Measurements from ENCODE around the gene PSMD11. TPM values are rescaled to one million over a fixed set of nuclear protein-coding genes. Genes with fewer than 3 reads are reported as not detected.

Gene PSMD11
- total RNA-seq, 1 donor from 2014 or later = 110 TPM

GRCh38 chr17:32485261-32486110 lies 41.2 kb downstream of the PSMD11 start:
- no peak for TF ChIP-seq CTCF (IDR thresholded peaks at IDR 0.05; ENCODE audit: unreplicated experiment)
- Mint-ChIP-seq H3K4me1 (ENCODE audit: unreplicated experiment) (peaks cover 10% of the 10 kb centered on the region), H3K27ac (ENCODE audit: unreplicated experiment) (no peak overlapping the region), H3K36me3 (ENCODE audit: low read depth, unreplicated experiment) (peaks cover 16% of the 10 kb centered on the region), H3K4me3 (ENCODE audit: unreplicated experiment) (peak overlapping the region; percentile 84), H3K27me3 (ENCODE audit: unreplicated experiment) (peaks cover 11% of the 10 kb centered on the region), H3K9me3 (ENCODE audit: unreplicated experiment) (no peaks in the 10 kb centered on the region)
- DNase-seq (ENCODE audit: low spot score) = no peak

- peak; percentile 70 for DNase-seq (ENCODE audit: low spot score)
- H3K27me3 Mint-ChIP-seq (ENCODE audit: unreplicated experiment) = peaks cover 11% of the 10 kb centered on the region
- H3K9me3 Mint-ChIP-seq (ENCODE audit: unreplicated experiment) = no peaks in the 10 kb centered on the region
- TF ChIP-seq CTCF (IDR thresholded peaks at IDR 0.05; ENCODE audit: unreplicated experiment) = no peak
- no peak overlapping the region for H3K27ac Mint-ChIP-seq (ENCODE audit: unreplicated experiment)
- peaks cover 13% of the 10 kb centered on the region for H3K36me3 Mint-ChIP-seq (ENCODE audit: low read depth, unreplicated experiment)
- H3K4me1 Mint-ChIP-seq (ENCODE audit: unreplicated experiment) = peaks cover 10% of the 10 kb centered on the region
- peak overlapping the region; percentile 84 for H3K4me3 Mint-ChIP-seq (ENCODE audit: unreplicated experiment)
Measured at GRCh38 chr17:32486111-32486700, 41.9 kb downstream of the PSMD11 start.

- Mint-ChIP-seq H3K4me1 (ENCODE audit: unreplicated experiment) (peaks cover 10% of the 10 kb centered on the region), H3K9me3 (ENCODE audit: unreplicated experiment) (no peaks in the 10 kb centered on the region), H3K27ac (ENCODE audit: unreplicated experiment) (no peak within 1 kb of the TSS)
Measured at GRCh38 chr17:32486701-32487472, 42.6 kb downstream of the PSMD11 start, which contains the start of gene CDK5R1. Gene CDK5R1, plus strand, starts transcription at chr17:32486993. Its CDS starts 628 bp downstream, at chr17:32487621.

GRCh38 chr17:32487473-32488176 lies 43.3 kb downstream of the PSMD11 start:
- H3K27ac Mint-ChIP-seq (ENCODE audit: unreplicated experiment) = no peak overlapping the region
- DNase-seq (ENCODE audit: low spot score) = no peak

More at GRCh38 chr17:32486701-32487472, 42.6 kb downstream of the PSMD11 start, which contains the start of gene CDK5R1:
- peaks cover 10% of the 10 kb centered on the region for H3K27me3 Mint-ChIP-seq (ENCODE audit: unreplicated experiment)
- peak within 1 kb of the TSS; percentile 90 for H3K4me3 Mint-ChIP-seq (ENCODE audit: unreplicated experiment)
- H3K36me3 Mint-ChIP-seq (ENCODE audit: low read depth, unreplicated experiment) = peaks cover 8% of the 10 kb centered on the region
- DNase-seq (ENCODE audit: low spot score) = peak; percentile 79
- no peak for TF ChIP-seq CTCF (IDR thresholded peaks at IDR 0.05; ENCODE audit: unreplicated experiment)

More at GRCh38 chr17:32487473-32488176, 43.3 kb downstream of the PSMD11 start:
- Mint-ChIP-seq H3K9me3 (ENCODE audit: unreplicated experiment) (no peaks in the 10 kb centered on the region), H3K4me1 (ENCODE audit: unreplicated experiment) (peaks cover 17% of the 10 kb centered on the region), H3K36me3 (ENCODE audit: low read depth, unreplicated experiment) (peaks cover 9% of the 10 kb centered on the region), H3K4me3 (ENCODE audit: unreplicated experiment) (peak overlapping the region; percentile 90), H3K27me3 (ENCODE audit: unreplicated experiment) (peaks cover 10% of the 10 kb centered on the region)
- TF ChIP-seq CTCF (IDR thresholded peaks at IDR 0.05; ENCODE audit: unreplicated experiment) = no peak
